NCI-H2107 treated with DMSO at 0.1 percent for 48 hours (cell line): ENCODE results near the gene DYNAP.

ENCODE experiments used
- DNase-seq: peaks from one replicate; lab custom pipeline; 2025; ENCODE audit not compliant: unreplicated experiment; lab: John Stamatoyannopoulos, UW

The DYNAP gene

GRCh38 chr18:54630963-54631362 lies 39.9 kb downstream of the DYNAP start:
- no peak for DNase-seq

DNA sequence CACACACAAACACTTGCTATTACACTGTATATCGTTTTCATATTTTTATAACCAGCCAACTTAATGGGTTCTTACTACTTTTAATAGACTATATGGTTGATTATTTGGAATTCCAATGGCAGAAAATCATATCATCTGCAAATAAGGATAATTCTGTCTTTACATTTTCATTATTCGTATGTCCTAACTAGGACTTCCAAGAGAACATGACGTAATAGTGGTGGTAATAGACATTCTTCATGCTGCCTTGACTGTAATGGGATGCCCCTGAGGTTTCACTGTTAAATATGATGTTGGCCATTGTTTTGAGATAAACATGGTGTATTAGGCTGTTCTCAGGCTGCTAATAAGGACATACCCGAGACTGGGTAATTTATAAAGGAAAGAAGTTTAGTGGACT lies 45.2 kb downstream of the DYNAP start:
- no peak for DNase-seq

DNA sequence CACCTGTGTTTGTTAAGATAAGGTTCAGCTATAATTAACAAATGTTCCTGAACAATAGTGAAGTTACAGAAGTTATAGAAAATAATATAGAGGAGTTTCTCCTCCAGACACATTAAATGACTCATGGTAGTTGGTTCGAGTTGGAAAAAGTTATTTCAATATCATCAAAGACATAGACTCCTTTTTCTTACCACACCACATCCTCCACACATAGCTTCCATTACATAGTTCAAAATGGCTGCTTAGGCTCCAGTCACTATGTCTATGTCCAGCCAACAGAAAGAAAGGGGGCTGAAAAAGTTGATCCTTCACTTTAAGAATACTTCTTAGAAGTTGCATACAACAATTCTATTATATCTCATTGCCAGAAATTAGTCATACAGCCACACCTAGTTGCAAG lies 50.7 kb downstream of the DYNAP start:
- no peak for DNase-seq

- peak; percentile 3 for DNase-seq
These were observed 56.1 kb downstream of the DYNAP start for GRCh38 chr18:54647176-54647575.
